HEK293 (cell line): Measurements from ENCODE around the gene RIMKLA.

Experiments
- CTCF ChIA-PET: fragments of 350-600 bp; formaldehyde crosslinking; extraction: SDS; loops from one replicate; lab custom pipeline; 2021; ENCODE audit warnings: antibody characterized with exemption; lab: Yijun Ruan, JAX
- POLR2A ChIA-PET: fragments of 300-600 bp; formaldehyde crosslinking; extraction: SDS; loops from one replicate; lab custom pipeline; 2020; ENCODE audit warnings: antibody characterized with exemption, inconsistent platforms; lab: Yijun Ruan, JAX
- H3K27ac ChIP-seq: fragments of 200-500 bp; sonication (Bioruptor generic); 2 replicates; pipeline ENCODE4 v1.5.1; 2014; ENCODE audit warnings: low read depth, low read length, control low read depth, inconsistent platforms; ENCODE audit errors: extremely low read depth
- H3K36me3 ChIP-seq, 2 experiments: fragments of 200-500 bp in 1 of 2; sonication (Bioruptor generic) in 1 of 2; 1 replicate in 1 of 2; 2 replicates in 1 of 2; pipeline ENCODE4 v1.5.1; 2014 to 2017; ENCODE audit warnings: inconsistent platforms in 2 of 2, low read length in 2 of 2; ENCODE audit not compliant: control insufficient read depth in 2 of 2, insufficient read depth in 1 of 2
- H3K4me1 ChIP-seq: fragments of 200-500 bp; sonication (Bioruptor generic); 2 replicates; pipeline ENCODE4 v1.5.1; 2014; ENCODE audit warnings: mild to moderate bottlenecking, low read length, inconsistent platforms; ENCODE audit not compliant: control insufficient read depth, insufficient read depth
- H3K4me3 ChIP-seq: 2 replicates; pipeline ENCODE4 v1.5.1; 2011; ENCODE audit warnings: low read depth, mild to moderate bottlenecking, control low read depth, low read length, moderate library complexity
- H3K9me3 ChIP-seq: fragments of 200-500 bp; sonication (Bioruptor generic); 2 replicates; pipeline ENCODE4 v1.5.1; 2014; ENCODE audit warnings: low read depth, low read length, inconsistent platforms; ENCODE audit not compliant: control insufficient read depth, insufficient read depth
- ATF2 ChIP-seq: fragments of 450-650 bp; formaldehyde crosslinking; IDR thresholded peaks from 2 replicates; pipeline ENCODE4 v1.5.1; 2016; ENCODE audit warnings: missing biosample characterization, missing genetic modification characterization, low read depth
- BCL11B ChIP-seq: fragments of 450-650 bp; formaldehyde crosslinking; IDR thresholded peaks from 2 replicates; pipeline ENCODE4 v1.5.1; 2016; ENCODE audit warnings: low read depth, missing biosample characterization, missing genetic modification characterization
- HOXA7 ChIP-seq: sonication (generic); formaldehyde crosslinking; IDR thresholded peaks from 2 replicates; pipeline ENCODE4 v1.8.1; 2022; ENCODE audit warnings: missing genetic modification reagents, borderline replicate concordance
- MYNN ChIP-seq: fragments of 450-650 bp; formaldehyde crosslinking; IDR thresholded peaks from 2 replicates; pipeline ENCODE4 v1.5.1; 2016; ENCODE audit warnings: missing biosample characterization, missing genetic modification characterization, borderline replicate concordance
- OSR2 ChIP-seq: fragments of 450-650 bp; formaldehyde crosslinking; IDR thresholded peaks from 2 replicates; pipeline ENCODE4 v1.5.1; 2016; ENCODE audit warnings: missing biosample characterization, missing genetic modification characterization
- PRDM1 ChIP-seq: fragments of 450-650 bp; formaldehyde crosslinking; IDR thresholded peaks from 2 replicates; pipeline ENCODE4; 2016; ENCODE audit warnings: missing biosample characterization, missing genetic modification characterization
- REPIN1 ChIP-seq: fragments of 450-650 bp; formaldehyde crosslinking; IDR thresholded peaks from 2 replicates; pipeline ENCODE4 v1.5.1; 2017; ENCODE audit warnings: missing biosample characterization, missing genetic modification characterization, low read depth
- SP2 ChIP-seq: fragments of 450-650 bp; formaldehyde crosslinking; IDR thresholded peaks from 2 replicates; pipeline ENCODE4 v1.5.1; 2016; ENCODE audit warnings: missing biosample characterization, missing genetic modification characterization
- SP7 ChIP-seq: fragments of 450-650 bp; formaldehyde crosslinking; IDR thresholded peaks from 2 replicates; pipeline ENCODE4 v1.5.1; 2016; ENCODE audit warnings: missing biosample characterization, missing genetic modification characterization
- ZBTB20 ChIP-seq: fragments of 450-650 bp; formaldehyde crosslinking; IDR thresholded peaks from 2 replicates; pipeline ENCODE4 v1.5.1; 2016; ENCODE audit warnings: missing biosample characterization, missing genetic modification characterization
- ZBTB48 ChIP-seq: fragments of 450-650 bp; formaldehyde crosslinking; IDR thresholded peaks from 2 replicates; pipeline ENCODE4 v1.5.1; 2016; ENCODE audit warnings: missing biosample characterization, missing genetic modification characterization
- ZEB2 ChIP-seq: fragments of 450-650 bp; formaldehyde crosslinking; IDR thresholded peaks from 2 replicates; pipeline ENCODE4 v1.5.1; 2016; ENCODE audit warnings: missing biosample characterization, missing genetic modification characterization
- ZFP3 ChIP-seq: fragments of 450-650 bp; formaldehyde crosslinking; IDR thresholded peaks from 2 replicates; pipeline ENCODE4 v1.5.1; 2016; ENCODE audit warnings: low read depth, missing biosample characterization, missing genetic modification characterization
- ZIC2 ChIP-seq: fragments of 450-650 bp; formaldehyde crosslinking; IDR thresholded peaks from 2 replicates; pipeline ENCODE4 v1.5.1; 2016; ENCODE audit warnings: missing biosample characterization, missing genetic modification characterization
- ZNF112 ChIP-seq: fragments of 450-650 bp; formaldehyde crosslinking; IDR thresholded peaks from 2 replicates; pipeline ENCODE4 v1.5.0; 2017; ENCODE audit warnings: missing biosample characterization, missing genetic modification characterization
- ZNF114 ChIP-seq: fragments of 450-650 bp; formaldehyde crosslinking; IDR thresholded peaks from 2 replicates; pipeline ENCODE4 v1.5.0; 2017; ENCODE audit warnings: missing biosample characterization, missing genetic modification characterization
- ZNF175 ChIP-seq: fragments of 450-650 bp; formaldehyde crosslinking; IDR thresholded peaks from 2 replicates; pipeline ENCODE4 v1.5.1; 2016; ENCODE audit warnings: missing biosample characterization, missing genetic modification characterization
- ZNF211 ChIP-seq: fragments of 450-650 bp; formaldehyde crosslinking; IDR thresholded peaks from 2 replicates; pipeline ENCODE4 v1.5.1; 2016; ENCODE audit warnings: low read depth, missing biosample characterization, missing genetic modification characterization
- ZNF24 ChIP-seq: fragments of 450-650 bp; formaldehyde crosslinking; IDR thresholded peaks from 2 replicates; pipeline ENCODE4 v1.5.1; 2016; ENCODE audit warnings: missing biosample characterization, missing genetic modification characterization
- ZNF501 ChIP-seq: fragments of 450-650 bp; formaldehyde crosslinking; IDR thresholded peaks from 2 replicates; pipeline ENCODE4 v1.5.1; 2016; ENCODE audit warnings: missing biosample characterization, missing genetic modification characterization
- ZNF510 ChIP-seq: fragments of 450-650 bp; formaldehyde crosslinking; IDR thresholded peaks from 2 replicates; pipeline ENCODE4 v1.5.1; 2018; ENCODE audit warnings: mild to moderate bottlenecking, missing genetic modification characterization, missing biosample characterization; ENCODE audit not compliant: insufficient replicate concordance
- ZNF558 ChIP-seq: fragments of 450-650 bp; formaldehyde crosslinking; IDR thresholded peaks from 2 replicates; pipeline ENCODE4 v1.5.1; 2016; ENCODE audit warnings: missing biosample characterization, missing genetic modification characterization
- ZNF585B ChIP-seq: fragments of 450-650 bp; formaldehyde crosslinking; IDR thresholded peaks from 2 replicates; pipeline ENCODE4 v1.5.1; 2016; ENCODE audit warnings: missing biosample characterization, missing genetic modification characterization
- ZNF624 ChIP-seq: fragments of 450-650 bp; formaldehyde crosslinking; IDR thresholded peaks from 2 replicates; pipeline ENCODE4 v1.5.1; 2017; ENCODE audit warnings: missing biosample characterization, missing genetic modification characterization
- ZNF660 ChIP-seq: fragments of 450-650 bp; IDR thresholded peaks from 2 replicates; pipeline ENCODE4 v1.5.1; 2018; ENCODE audit warnings: missing biosample characterization, mild to moderate bottlenecking, missing genetic modification characterization
- ZNF76 ChIP-seq: fragments of 450-650 bp; formaldehyde crosslinking; IDR thresholded peaks from 2 replicates; pipeline ENCODE4; 2016; ENCODE audit warnings: low read depth, missing biosample characterization, missing genetic modification characterization, borderline replicate concordance
- ZNF792 ChIP-seq: fragments of 450-650 bp; formaldehyde crosslinking; IDR thresholded peaks from 2 replicates; pipeline ENCODE4 v1.5.1; 2016; ENCODE audit warnings: missing biosample characterization, missing genetic modification characterization
- ZNF843 ChIP-seq: fragments of 450-650 bp; formaldehyde crosslinking; IDR thresholded peaks from 2 replicates; pipeline ENCODE4 v1.5.1; 2016; ENCODE audit warnings: missing biosample characterization, missing genetic modification characterization
- ZXDB ChIP-seq: fragments of 450-650 bp; formaldehyde crosslinking; IDR thresholded peaks from 2 replicates; pipeline ENCODE4 v1.5.1; 2016; ENCODE audit warnings: missing biosample characterization, missing genetic modification characterization
- TF ChIP-seq, protein P1 (sequence below): fragments of 450-650 bp; formaldehyde crosslinking; IDR thresholded peaks from 2 replicates; pipeline ENCODE4 v1.5.1; 2016; ENCODE audit warnings: missing biosample characterization, missing genetic modification characterization
- TF ChIP-seq, protein P2 (sequence below): fragments of 450-650 bp; formaldehyde crosslinking; IDR thresholded peaks from 2 replicates; pipeline ENCODE4 v1.5.1; 2016; ENCODE audit warnings: missing biosample characterization, missing genetic modification characterization
- TF ChIP-seq, protein P3 (sequence below): fragments of 450-650 bp; formaldehyde crosslinking; IDR thresholded peaks from 2 replicates; pipeline ENCODE4 v1.5.1; 2016; ENCODE audit warnings: missing biosample characterization, missing genetic modification characterization

Gene RIMKLA

DNA sequence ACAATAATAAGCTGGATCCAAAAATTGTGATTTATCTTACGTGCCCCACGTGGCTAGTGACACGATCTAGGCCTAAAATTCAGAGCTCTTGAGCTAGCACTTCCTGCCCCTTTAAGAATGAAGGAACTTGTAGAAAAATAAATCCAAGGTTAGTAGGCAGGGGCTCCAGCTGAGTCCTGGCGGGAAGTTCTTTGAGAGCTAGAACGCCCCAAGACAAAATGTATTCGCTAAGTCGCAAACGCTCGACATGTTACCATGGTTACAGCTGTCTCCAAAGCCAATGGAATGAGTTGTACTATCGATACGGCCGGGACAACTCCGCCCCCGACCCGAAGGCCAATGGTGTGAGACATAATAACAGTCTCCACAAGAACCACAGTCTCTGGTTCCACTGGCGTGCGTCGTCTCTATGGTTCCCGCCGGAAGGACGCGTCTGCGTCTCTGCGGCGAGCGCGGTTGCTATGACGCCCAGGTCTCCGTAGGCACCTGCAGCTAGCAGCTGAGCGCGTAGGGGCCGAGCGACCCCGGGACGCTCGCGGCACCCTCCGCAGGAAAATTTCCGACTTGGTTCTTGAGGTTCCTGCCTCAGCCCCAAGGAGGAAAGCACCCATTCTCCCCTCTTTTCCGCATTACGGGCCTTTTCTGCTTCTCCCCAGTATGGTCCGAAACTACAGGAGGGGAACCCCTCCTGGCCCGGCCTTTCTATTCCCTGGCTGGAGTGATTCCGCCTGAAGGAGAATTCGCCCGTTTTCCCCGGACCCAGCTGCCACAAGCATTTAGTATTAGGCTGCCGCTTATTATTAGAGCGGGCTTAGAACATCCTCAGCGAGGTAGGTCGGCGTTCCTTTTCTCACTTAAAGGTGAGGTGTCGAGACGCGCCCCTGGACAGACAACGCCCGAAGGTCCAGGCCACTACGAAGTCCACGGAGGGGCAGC lies 82.5 kb downstream of the RIMKLA start, which contains the start of gene CCDC30:
CCDC30 (plus strand) TSS at position 459 of the 936 bp plus-strand sequence. CDS start 17,266 bp downstream, outside the sequence.
- ChIA-PET POLR2A (interaction anchor here (0.8 to 1.2 kb wide), 5 partner anchors 11 to 304 kb away, joined by 3 to 6 read pairs (median 4); partner anchors contain the start of genes C1orf50, P3H1 and YBX1), CTCF (interaction anchor here (0.6 to 1.6 kb wide), 5 partner anchors 11 to 890 kb away, joined by 3 to 4 read pairs (median 3); no protein-coding TSS in a partner anchor)
- Histone ChIP-seq H3K4me3 (peak within 1 kb of the TSS; percentile 67), H3K36me3 (peaks cover 15 to 29% of the 10 kb centered on the region in 2 experiments), H3K4me1 (peaks cover 7% of the 10 kb centered on the region; the same call in 1 of the 2 replicates), H3K9me3 (no peaks in the 10 kb centered on the region), H3K27ac (peak within 1 kb of the TSS; percentile 8; the same call in 1 of the 2 replicates)
- TF ChIP-seq ZNF114 (no peak), ZNF660 (tag by site-specific recombination) (peak; percentile 54; the same call in 1 of the 2 replicates), ZFP3 (tag by site-specific recombination) (no peak), SP2 (peak; percentile 94), ZNF624 (tag by site-specific recombination) (no peak), ZNF76 (tag by site-specific recombination) (no peak), ZNF558 (peak; percentile 39; the same call in 1 of the 2 replicates), PRDM1 (tag by site-specific recombination) (no peak), ZNF585B (tag by site-specific recombination) (no peak), BCL11B (no peak), ZNF792 (tag by site-specific recombination) (no peak), ZIC2 (tag by site-specific recombination) (peak; percentile 55; the same call in 1 of the 2 replicates), ZNF211 (tag by site-specific recombination) (no peak), HOXA7 (CRISPR knock-in tag) (no peak), ZBTB20 (peak; percentile 47; the same call in 1 of the 2 replicates), ZNF24 (tag by site-specific recombination) (no peak), SP7 (tag by site-specific recombination) (peak; percentile 36), ATF2 (tag by site-specific recombination) (no peak), ZEB2 (tag by site-specific recombination) (peak; percentile 72; the same call in 1 of the 2 replicates), OSR2 (tag by site-specific recombination) (no peak), ZXDB (peak; percentile 97), ZNF843 (tag by site-specific recombination) (no peak), REPIN1 (tag by site-specific recombination) (no peak), ZNF112 (tag by site-specific recombination) (no peak), ZBTB48 (tag by site-specific recombination) (peak; percentile 65; the same call in 1 of the 2 replicates), MYNN (tag by site-specific recombination) (peak; percentile 89), ZNF510 (tag by site-specific recombination) (peak; percentile 94), ZNF501 (tag by site-specific recombination) (no peak), ZNF175 (tag by site-specific recombination) (no peak)
- TF ChIP-seq, protein P1, sequence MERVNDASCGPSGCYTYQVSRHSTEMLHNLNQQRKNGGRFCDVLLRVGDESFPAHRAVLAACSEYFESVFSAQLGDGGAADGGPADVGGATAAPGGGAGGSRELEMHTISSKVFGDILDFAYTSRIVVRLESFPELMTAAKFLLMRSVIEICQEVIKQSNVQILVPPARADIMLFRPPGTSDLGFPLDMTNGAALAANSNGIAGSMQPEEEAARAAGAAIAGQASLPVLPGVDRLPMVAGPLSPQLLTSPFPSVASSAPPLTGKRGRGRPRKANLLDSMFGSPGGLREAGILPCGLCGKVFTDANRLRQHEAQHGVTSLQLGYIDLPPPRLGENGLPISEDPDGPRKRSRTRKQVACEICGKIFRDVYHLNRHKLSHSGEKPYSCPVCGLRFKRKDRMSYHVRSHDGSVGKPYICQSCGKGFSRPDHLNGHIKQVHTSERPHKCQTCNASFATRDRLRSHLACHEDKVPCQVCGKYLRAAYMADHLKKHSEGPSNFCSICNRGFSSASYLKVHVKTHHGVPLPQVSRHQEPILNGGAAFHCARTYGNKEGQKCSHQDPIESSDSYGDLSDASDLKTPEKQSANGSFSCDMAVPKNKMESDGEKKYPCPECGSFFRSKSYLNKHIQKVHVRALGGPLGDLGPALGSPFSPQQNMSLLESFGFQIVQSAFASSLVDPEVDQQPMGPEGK = 0 out of 2 replicates have a peak, but pooled peaks have one; percentile 43
- TF ChIP-seq, protein P2, sequence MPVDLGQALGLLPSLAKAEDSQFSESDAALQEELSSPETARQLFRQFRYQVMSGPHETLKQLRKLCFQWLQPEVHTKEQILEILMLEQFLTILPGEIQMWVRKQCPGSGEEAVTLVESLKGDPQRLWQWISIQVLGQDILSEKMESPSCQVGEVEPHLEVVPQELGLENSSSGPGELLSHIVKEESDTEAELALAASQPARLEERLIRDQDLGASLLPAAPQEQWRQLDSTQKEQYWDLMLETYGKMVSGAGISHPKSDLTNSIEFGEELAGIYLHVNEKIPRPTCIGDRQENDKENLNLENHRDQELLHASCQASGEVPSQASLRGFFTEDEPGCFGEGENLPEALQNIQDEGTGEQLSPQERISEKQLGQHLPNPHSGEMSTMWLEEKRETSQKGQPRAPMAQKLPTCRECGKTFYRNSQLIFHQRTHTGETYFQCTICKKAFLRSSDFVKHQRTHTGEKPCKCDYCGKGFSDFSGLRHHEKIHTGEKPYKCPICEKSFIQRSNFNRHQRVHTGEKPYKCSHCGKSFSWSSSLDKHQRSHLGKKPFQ = no peak
- TF ChIP-seq, protein P3, sequence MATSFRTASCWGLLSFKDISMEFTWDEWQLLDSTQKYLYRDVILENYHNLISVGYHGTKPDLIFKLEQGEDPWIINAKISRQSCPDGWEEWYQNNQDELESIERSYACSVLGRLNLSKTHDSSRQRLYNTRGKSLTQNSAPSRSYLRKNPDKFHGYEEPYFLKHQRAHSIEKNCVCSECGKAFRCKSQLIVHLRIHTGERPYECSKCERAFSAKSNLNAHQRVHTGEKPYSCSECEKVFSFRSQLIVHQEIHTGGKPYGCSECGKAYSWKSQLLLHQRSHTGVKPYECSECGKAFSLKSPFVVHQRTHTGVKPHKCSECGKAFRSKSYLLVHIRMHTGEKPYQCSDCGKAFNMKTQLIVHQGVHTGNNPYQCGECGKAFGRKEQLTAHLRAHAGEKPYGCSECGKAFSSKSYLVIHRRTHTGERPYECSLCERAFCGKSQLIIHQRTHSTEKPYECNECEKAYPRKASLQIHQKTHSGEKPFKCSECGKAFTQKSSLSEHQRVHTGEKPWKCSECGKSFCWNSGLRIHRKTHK (tag by site-specific recombination) = no peak
